HFFc6 (cell line): ENCODE measurements around the gene ANKRD65. TPM values are rescaled to one million over a fixed set of nuclear protein-coding genes. Genes with fewer than 3 reads are reported as not detected.
"Not testable (repeated sequence)": the region's sequence is repeated elsewhere in the genome, so short reads cannot be mapped to it uniquely, and the experiment has no call there.

Source experiments
- DNase-seq: peaks from one replicate; pipeline ENCODE4 v3.0.0-alpha.2; 2018
- H3K27ac Mint-ChIP-seq: 2 replicates; pipeline ENCODE4 v1.8.0; 2020; ENCODE audit warnings: mild to moderate bottlenecking, mixed read lengths
- H3K27me3 Mint-ChIP-seq: 2 replicates; pipeline ENCODE4 v1.8.0; 2021; ENCODE audit warnings: mild to moderate bottlenecking, moderate library complexity, mixed read lengths; ENCODE audit not compliant: insufficient read depth
- H3K36me3 Mint-ChIP-seq: 2 replicates; pipeline ENCODE4 v1.8.0; 2021; ENCODE audit warnings: low read depth, mixed read lengths
- H3K4me1 Mint-ChIP-seq: 2 replicates; pipeline ENCODE4 v1.8.0; 2020; ENCODE audit warnings: low read depth, mixed read lengths
- H3K4me3 Mint-ChIP-seq: 2 replicates; pipeline ENCODE4 v1.8.0; 2020; ENCODE audit warnings: mild to moderate bottlenecking, moderate library complexity, mixed read lengths
- H3K9me3 Mint-ChIP-seq: 2 replicates; pipeline ENCODE4 v1.8.0; 2020; ENCODE audit warnings: mild to moderate bottlenecking, mixed read lengths
- CTCF ChIP-seq: fragments of 200-600 bp; sonication (generic); IDR thresholded peaks from 2 replicates; pipeline ENCODE4 v1.5.0; 2021; ENCODE audit warnings: antibody characterized with exemption, mild to moderate bottlenecking
- total RNA-seq, 6 experiments: library from RNA; stranded (reverse); fragmentation: NEBNext Ultra II Directional; extraction: Animal tissue kit (Norgen Biotek cat#: 25700); gene quantifications; 2 replicates in 1 of 6; 3 replicates in 5 of 6; pipeline ENCODE4 v1.2.3, GENCODE V29; 2021

ANKRD65 gene
- total RNA-seq, 6 experiments from 2014 or later = 0.14 TPM; not detected in 4

GRCh38 chr1:1430992-1431844 is 10.1 kb upstream of the ANKRD65 start:
- Mint-ChIP-seq H3K4me3 (no peak overlapping the region), H3K9me3 (peaks cover 5% of the 10 kb centered on the region), H3K4me1 (peaks cover 9% of the 10 kb centered on the region; the same call in 1 of the 2 replicates), H3K36me3 (no peaks in the 10 kb centered on the region), H3K27me3 (peaks cover 3% of the 10 kb centered on the region; the same call in 1 of the 2 replicates), H3K27ac (no peak overlapping the region)
- TF ChIP-seq CTCF = no peak
- DNase-seq = no peak

GRCh38 chr1:1430114-1430982 is 9.3 kb upstream of the ANKRD65 start:
- Mint-ChIP-seq H3K4me3 (no peak overlapping the region), H3K36me3 (no peaks in the 10 kb centered on the region), H3K9me3 (peaks cover 5% of the 10 kb centered on the region), H3K27ac (no peak overlapping the region), H3K27me3 (peaks cover 2% of the 10 kb centered on the region; the same call in 1 of the 2 replicates), H3K4me1 (peaks cover 9% of the 10 kb centered on the region; the same call in 1 of the 2 replicates)
- DNase-seq = no peak
- no peak; the same call in 1 of the 2 replicates for TF ChIP-seq CTCF

GRCh38 chr1:1429671-1430073 is 8.6 kb upstream of the ANKRD65 start:
- no peak overlapping the region for H3K27ac Mint-ChIP-seq
- TF ChIP-seq CTCF = no peak
- peaks cover 2% of the 10 kb centered on the region; the same call in 1 of the 2 replicates for H3K27me3 Mint-ChIP-seq
- H3K4me3 Mint-ChIP-seq = no peak overlapping the region
- peaks cover 5% of the 10 kb centered on the region for H3K9me3 Mint-ChIP-seq
- no peak for DNase-seq
- H3K36me3 Mint-ChIP-seq = no peaks in the 10 kb centered on the region
- H3K4me1 Mint-ChIP-seq = peaks cover 9% of the 10 kb centered on the region; the same call in 1 of the 2 replicates

- H3K9me3 Mint-ChIP-seq, H3K27me3 Mint-ChIP-seq, H3K4me1 Mint-ChIP-seq, H3K27ac Mint-ChIP-seq, DNase-seq, H3K4me3 Mint-ChIP-seq, H3K36me3 Mint-ChIP-seq: not testable (repeated sequence)
Measured at GRCh38 chr1:1428967-1429366, 7.9 kb upstream of the ANKRD65 start.

- no peak overlapping the region for H3K4me3 Mint-ChIP-seq
Measured at GRCh38 chr1:1428174-1428573, 7.1 kb upstream of the ANKRD65 start.

More at GRCh38 chr1:1428174-1428573, 7.1 kb upstream of the ANKRD65 start:
- Mint-ChIP-seq H3K27me3 (peaks cover 2% of the 10 kb centered on the region; the same call in 1 of the 2 replicates), H3K36me3 (no peaks in the 10 kb centered on the region), H3K9me3 (peaks cover 5% of the 10 kb centered on the region), H3K4me1 (peaks cover 10% of the 10 kb centered on the region), H3K27ac (no peak overlapping the region)
- no peak for DNase-seq
- no peak for TF ChIP-seq CTCF
